Measurements from ENCODE around the gene ZFP37.
"Not testable (repeated sequence)": the region's sequence is repeated elsewhere in the genome, so short reads cannot be mapped to it uniquely, and the experiment has no call there.

DNA sequence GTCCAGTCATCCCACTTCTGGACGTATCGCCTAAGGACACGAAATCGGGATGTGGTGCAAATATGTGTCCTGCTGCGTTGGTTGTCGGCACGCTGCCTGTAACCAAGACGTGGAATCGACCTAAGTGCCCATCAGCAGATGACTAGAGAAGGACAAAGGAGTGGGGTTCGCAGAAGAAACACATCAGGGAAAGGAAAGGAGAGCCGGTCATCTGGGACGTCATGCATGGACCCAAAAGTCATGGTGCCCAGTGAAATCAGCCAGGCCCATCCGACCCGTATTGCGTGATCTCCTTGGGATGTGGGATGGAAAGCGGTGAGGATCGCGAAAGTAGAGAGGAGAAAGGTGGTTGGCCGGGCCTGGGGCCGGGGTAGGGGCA is 6.4 kb upstream of the ZFP37 start:
- TF ChIP-seq, protein P1, sequence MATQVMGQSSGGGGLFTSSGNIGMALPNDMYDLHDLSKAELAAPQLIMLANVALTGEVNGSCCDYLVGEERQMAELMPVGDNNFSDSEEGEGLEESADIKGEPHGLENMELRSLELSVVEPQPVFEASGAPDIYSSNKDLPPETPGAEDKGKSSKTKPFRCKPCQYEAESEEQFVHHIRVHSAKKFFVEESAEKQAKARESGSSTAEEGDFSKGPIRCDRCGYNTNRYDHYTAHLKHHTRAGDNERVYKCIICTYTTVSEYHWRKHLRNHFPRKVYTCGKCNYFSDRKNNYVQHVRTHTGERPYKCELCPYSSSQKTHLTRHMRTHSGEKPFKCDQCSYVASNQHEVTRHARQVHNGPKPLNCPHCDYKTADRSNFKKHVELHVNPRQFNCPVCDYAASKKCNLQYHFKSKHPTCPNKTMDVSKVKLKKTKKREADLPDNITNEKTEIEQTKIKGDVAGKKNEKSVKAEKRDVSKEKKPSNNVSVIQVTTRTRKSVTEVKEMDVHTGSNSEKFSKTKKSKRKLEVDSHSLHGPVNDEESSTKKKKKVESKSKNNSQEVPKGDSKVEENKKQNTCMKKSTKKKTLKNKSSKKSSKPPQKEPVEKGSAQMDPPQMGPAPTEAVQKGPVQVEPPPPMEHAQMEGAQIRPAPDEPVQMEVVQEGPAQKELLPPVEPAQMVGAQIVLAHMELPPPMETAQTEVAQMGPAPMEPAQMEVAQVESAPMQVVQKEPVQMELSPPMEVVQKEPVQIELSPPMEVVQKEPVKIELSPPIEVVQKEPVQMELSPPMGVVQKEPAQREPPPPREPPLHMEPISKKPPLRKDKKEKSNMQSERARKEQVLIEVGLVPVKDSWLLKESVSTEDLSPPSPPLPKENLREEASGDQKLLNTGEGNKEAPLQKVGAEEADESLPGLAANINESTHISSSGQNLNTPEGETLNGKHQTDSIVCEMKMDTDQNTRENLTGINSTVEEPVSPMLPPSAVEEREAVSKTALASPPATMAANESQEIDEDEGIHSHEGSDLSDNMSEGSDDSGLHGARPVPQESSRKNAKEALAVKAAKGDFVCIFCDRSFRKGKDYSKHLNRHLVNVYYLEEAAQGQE (IDR thresholded peaks at IDR 0.05; ENCODE audit: insufficient replicate concordance, low read depth), result not testable (repeated sequence)
- TF ChIP-seq, protein P2, sequence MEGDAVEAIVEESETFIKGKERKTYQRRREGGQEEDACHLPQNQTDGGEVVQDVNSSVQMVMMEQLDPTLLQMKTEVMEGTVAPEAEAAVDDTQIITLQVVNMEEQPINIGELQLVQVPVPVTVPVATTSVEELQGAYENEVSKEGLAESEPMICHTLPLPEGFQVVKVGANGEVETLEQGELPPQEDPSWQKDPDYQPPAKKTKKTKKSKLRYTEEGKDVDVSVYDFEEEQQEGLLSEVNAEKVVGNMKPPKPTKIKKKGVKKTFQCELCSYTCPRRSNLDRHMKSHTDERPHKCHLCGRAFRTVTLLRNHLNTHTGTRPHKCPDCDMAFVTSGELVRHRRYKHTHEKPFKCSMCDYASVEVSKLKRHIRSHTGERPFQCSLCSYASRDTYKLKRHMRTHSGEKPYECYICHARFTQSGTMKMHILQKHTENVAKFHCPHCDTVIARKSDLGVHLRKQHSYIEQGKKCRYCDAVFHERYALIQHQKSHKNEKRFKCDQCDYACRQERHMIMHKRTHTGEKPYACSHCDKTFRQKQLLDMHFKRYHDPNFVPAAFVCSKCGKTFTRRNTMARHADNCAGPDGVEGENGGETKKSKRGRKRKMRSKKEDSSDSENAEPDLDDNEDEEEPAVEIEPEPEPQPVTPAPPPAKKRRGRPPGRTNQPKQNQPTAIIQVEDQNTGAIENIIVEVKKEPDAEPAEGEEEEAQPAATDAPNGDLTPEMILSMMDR (IDR thresholded peaks at IDR 0.05; ENCODE audit: insufficient read depth, low read length), result not testable (repeated sequence)
- not testable (repeated sequence) for TF ChIP-seq POLR2AphosphoS5 (IDR thresholded peaks at IDR 0.05; ENCODE audit: low read depth); SPI1 (IDR thresholded peaks at IDR 0.05; ENCODE audit: borderline replicate concordance, low read depth)

All from HL-60 (cell line).